Right lobe of liver (tissue), 4 donors: ENCODE data around the gene C2orf66.

Experiments used
- CTCF ChIP-seq, 4 donors: fragments of 200-600 bp in 3 of 4; fragments of 450-650 bp in 1 of 4; IDR thresholded peaks; one replicate each; pipeline versions ENCODE4 v1.5.1 to v1.8.0; 2016 to 2022; ENCODE audit warnings: antibody characterized with exemption in 4 of 4, mild to moderate bottlenecking in 2 of 4
- POLR2A ChIP-seq: fragments of 450-650 bp; IDR thresholded peaks from one replicate; pipeline ENCODE4 v1.6.1; 2017; ENCODE audit warnings: antibody characterized with exemption, mild to moderate bottlenecking
- donor health status: DM: no; HTN: no; CAD: no.
- donor health status: DM: no; HTN: no; CAD: no.
- donor health status: DM: no; HTN: yes; CAD: no.

- TF ChIP-seq CTCF (IDR thresholded peaks at IDR 0.05) (no peak), POLR2A (no peak)
Observed at GRCh38 chr2:196802401-196802800, 6.8 kb downstream of the C2orf66 start.
